Measurements from ENCODE around the gene POLG2. TPM values are rescaled to one million over a fixed set of nuclear protein-coding genes. Genes with fewer than 3 reads are reported as not detected.

POLG2 gene
- polyA plus RNA-seq, 1 experiment: 9.2 TPM

- POLR2A ChIA-PET: no interaction called here
- CTCF ChIA-PET: interaction anchor here (1.0 to 1.3 kb wide), 3 partner anchors 29 to 43 kb away, joined by 3 to 5 read pairs (median 4); no protein-coding TSS in a partner anchor
- Histone ChIP-seq H3K27me3 (ENCODE audit: control insufficient read depth, insufficient read depth, low read length) (no peaks in the 10 kb centered on the region), H3K27ac (ENCODE audit: low read depth, low read length) (peak within 1 kb of the TSS; percentile 4), H3K9me3 (ENCODE audit: control insufficient read depth, insufficient read depth, low read length) (no peaks in the 10 kb centered on the region), H3K4me3 (ENCODE audit: low read depth, low read length) (no peak within 1 kb of the TSS; the same call in 1 of the 2 replicates)
- DNase-seq (ENCODE audit: low read depth, low spot score): peak; percentile 59
- no peak for TF ChIP-seq CTCF (IDR thresholded peaks at IDR 0.05; ENCODE audit: low read depth, low read length)
Observed at GRCh38 chr17:64448665-64449512, 48.0 kb downstream of the POLG2 start, which contains the start of gene MILR1. MILR1 (plus strand) TSS chr17:64449115; CDS start chr17:64449169, 54 bp downstream.

GRCh38 chr17:64447526-64447925 lies 49.3 kb downstream of the POLG2 start:
- Histone ChIP-seq H3K27me3 (ENCODE audit: control insufficient read depth, insufficient read depth, low read length) (no peaks in the 10 kb centered on the region), H3K4me3 (ENCODE audit: low read depth, low read length) (no peak overlapping the region), H3K9me3 (ENCODE audit: control insufficient read depth, insufficient read depth, low read length) (no peaks in the 10 kb centered on the region), H3K27ac (ENCODE audit: low read depth, low read length) (no peak overlapping the region)
- TF ChIP-seq CTCF (IDR thresholded peaks at IDR 0.05; ENCODE audit: low read depth, low read length): no peak
- CTCF ChIA-PET: no interaction called here
- POLR2A ChIA-PET: no interaction called here
- DNase-seq (ENCODE audit: low read depth, low spot score): no peak

- no peak for TF ChIP-seq CTCF (IDR thresholded peaks at IDR 0.05; ENCODE audit: low read depth, low read length)
- Histone ChIP-seq H3K27ac (ENCODE audit: low read depth, low read length) (no peak overlapping the region), H3K9me3 (ENCODE audit: control insufficient read depth, insufficient read depth, low read length) (peaks cover 11% of the 10 kb centered on the region)
Observed at GRCh38 chr17:64443086-64443760, 53.6 kb downstream of the POLG2 start.

GRCh38 chr17:64442541-64442971 lies 54.3 kb downstream of the POLG2 start:
- Histone ChIP-seq H3K4me3 (ENCODE audit: low read depth, low read length) (no peak overlapping the region), H3K9me3 (ENCODE audit: control insufficient read depth, insufficient read depth, low read length) (peaks cover 18% of the 10 kb centered on the region), H3K27ac (ENCODE audit: low read depth, low read length) (no peak overlapping the region), H3K27me3 (ENCODE audit: control insufficient read depth, insufficient read depth, low read length) (no peaks in the 10 kb centered on the region)
- no peak for TF ChIP-seq CTCF (IDR thresholded peaks at IDR 0.05; ENCODE audit: low read depth, low read length)
- ChIA-PET CTCF (interaction anchor here (0.9 kb wide), 1 partner anchor 50 kb away, joined by 3 read pairs; no protein-coding TSS in a partner anchor), POLR2A (interaction anchor here (0.7 kb wide), 2 partner anchors 47 to 765 kb away, joined by 3 to 5 read pairs; no protein-coding TSS in a partner anchor)
- no peak for DNase-seq (ENCODE audit: low read depth, low spot score)

More at GRCh38 chr17:64443086-64443760, 53.6 kb downstream of the POLG2 start:
- no peak overlapping the region for H3K4me3 ChIP-seq (ENCODE audit: low read depth, low read length)
- DNase-seq (ENCODE audit: low read depth, low spot score): no peak
- H3K27me3 ChIP-seq (ENCODE audit: control insufficient read depth, insufficient read depth, low read length): no peaks in the 10 kb centered on the region
- POLR2A ChIA-PET: interaction anchor here (0.6 kb wide), 1 partner anchor 8 kb away, joined by 6 read pairs; no protein-coding TSS in a partner anchor
- CTCF ChIA-PET: interaction anchor here (1.0 kb wide), 1 partner anchor 23 kb away, joined by 3 read pairs; no protein-coding TSS in a partner anchor
